ENCODE results near the gene SPINT3.

- no peak for TF ChIP-seq SP2 (tag by site-specific recombination; IDR thresholded peaks at IDR 0.05)
- TF ChIP-seq ZNF335 (tag by site-specific recombination; conservative IDR thresholded peaks at IDR 0.05), result no peak
- no peak for TF ChIP-seq CTCF (tag by site-specific recombination; IDR thresholded peaks at IDR 0.05)
- no peak for TF ChIP-seq ZNF121 (tag by site-specific recombination; IDR thresholded peaks at IDR 0.05)
- no peak for TF ChIP-seq ZNF138 (tag by site-specific recombination; IDR thresholded peaks at IDR 0.05; ENCODE audit: borderline replicate concordance)
- TF ChIP-seq, protein P1, sequence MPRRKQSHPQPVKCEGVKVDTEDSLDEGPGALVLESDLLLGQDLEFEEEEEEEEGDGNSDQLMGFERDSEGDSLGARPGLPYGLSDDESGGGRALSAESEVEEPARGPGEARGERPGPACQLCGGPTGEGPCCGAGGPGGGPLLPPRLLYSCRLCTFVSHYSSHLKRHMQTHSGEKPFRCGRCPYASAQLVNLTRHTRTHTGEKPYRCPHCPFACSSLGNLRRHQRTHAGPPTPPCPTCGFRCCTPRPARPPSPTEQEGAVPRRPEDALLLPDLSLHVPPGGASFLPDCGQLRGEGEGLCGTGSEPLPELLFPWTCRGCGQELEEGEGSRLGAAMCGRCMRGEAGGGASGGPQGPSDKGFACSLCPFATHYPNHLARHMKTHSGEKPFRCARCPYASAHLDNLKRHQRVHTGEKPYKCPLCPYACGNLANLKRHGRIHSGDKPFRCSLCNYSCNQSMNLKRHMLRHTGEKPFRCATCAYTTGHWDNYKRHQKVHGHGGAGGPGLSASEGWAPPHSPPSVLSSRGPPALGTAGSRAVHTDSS (tag by site-specific recombination; IDR thresholded peaks at IDR 0.05), result no peak
- no peak for TF ChIP-seq ZNF510 (tag by site-specific recombination; IDR thresholded peaks at IDR 0.05; ENCODE audit: insufficient replicate concordance)
- no peak for TF ChIP-seq ZNF426 (tag by site-specific recombination; IDR thresholded peaks at IDR 0.05)
- TF ChIP-seq YY1 (tag by site-specific recombination; IDR thresholded peaks at IDR 0.05), result no peak
- no peak for TF ChIP-seq ZNF747 (tag by site-specific recombination; IDR thresholded peaks at IDR 0.05)
- TF ChIP-seq ZBTB17 (tag by site-specific recombination; IDR thresholded peaks at IDR 0.05), result no peak
- TF ChIP-seq ZNF274 (IDR thresholded peaks at IDR 0.05; ENCODE audit: low read length), result no peak
- TF ChIP-seq ZNF274 (tag by site-specific recombination; IDR thresholded peaks at IDR 0.05; ENCODE audit: borderline replicate concordance), result no peak
Observed at GRCh38 chr20:45487231-45487635, 28.2 kb downstream of the SPINT3 start.
